Endodermal cell (in vitro differentiated cells): ENCODE measurements around the gene TESK2. TPM values are rescaled to one million over a fixed set of nuclear protein-coding genes. Genes with fewer than 3 reads are reported as not detected.

Experiments used
- DNase-seq: peaks from one replicate; pipeline ENCODE4 v3.0.0-alpha.2; 2017
- H3K27ac ChIP-seq: 2 replicates; pipeline ENCODE4 v1.5.1; 2013; ENCODE audit warnings: mild to moderate bottlenecking, low read depth, low read length, moderate library complexity
- H3K27me3 ChIP-seq: 2 replicates; pipeline ENCODE4 v1.6.1; 2013; ENCODE audit warnings: mild to moderate bottlenecking, low read length, moderate library complexity; ENCODE audit not compliant: insufficient read depth, control insufficient read depth, poor library complexity, severe bottlenecking
- H3K36me3 ChIP-seq: 2 replicates; pipeline ENCODE4 v1.7.0; 2013; ENCODE audit warnings: mild to moderate bottlenecking, low read length, moderate library complexity; ENCODE audit not compliant: control insufficient read depth, insufficient read depth
- H3K4me1 ChIP-seq: one replicate; pipeline ENCODE4 v1.7.0; 2013; ENCODE audit warnings: low read length; ENCODE audit not compliant: control insufficient read depth, insufficient read depth
- H3K4me3 ChIP-seq: 2 replicates; pipeline ENCODE4 v1.5.1; 2013; ENCODE audit warnings: mild to moderate bottlenecking, low read length, moderate library complexity
- H3K9ac ChIP-seq: 2 replicates; pipeline ENCODE4 v1.6.1; 2013; ENCODE audit warnings: mild to moderate bottlenecking, low read length, moderate library complexity; ENCODE audit not compliant: poor library complexity, severe bottlenecking; ENCODE audit errors: extremely low read depth
- H3K9me3 ChIP-seq: 2 replicates; pipeline ENCODE4 v1.6.1; 2013; ENCODE audit warnings: mild to moderate bottlenecking, low read length, moderate library complexity; ENCODE audit not compliant: control insufficient read depth
- H3K27ac Mint-ChIP-seq: 2 replicates; pipeline ENCODE4 v1.8.0; 2020; ENCODE audit warnings: mixed read lengths
- H3K27me3 Mint-ChIP-seq: 2 replicates; pipeline ENCODE4 v1.8.0; 2021; ENCODE audit warnings: mild to moderate bottlenecking, mixed read lengths; ENCODE audit not compliant: insufficient read depth
- H3K36me3 Mint-ChIP-seq: 2 replicates; pipeline ENCODE4 v1.8.0; 2020; ENCODE audit warnings: low read depth, mixed read lengths
- H3K4me1 Mint-ChIP-seq: 2 replicates; pipeline ENCODE4 v1.8.0; 2020; ENCODE audit warnings: mixed read lengths
- H3K4me3 Mint-ChIP-seq: 2 replicates; pipeline ENCODE4 v1.8.0; 2020; ENCODE audit warnings: mild to moderate bottlenecking, moderate library complexity, mixed read lengths
- H3K9me3 Mint-ChIP-seq: 2 replicates; pipeline ENCODE4 v1.8.0; 2020; ENCODE audit warnings: mild to moderate bottlenecking, mixed read lengths
- WGBS, 2 experiments: methylation state at CpG; one replicate each; pipeline versions ENCODE4 v1.1.5 to v1.1.7; 2013; ENCODE audit warnings: missing lambda C conversion rate in 2 of 2, mixed read lengths in 1 of 2; ENCODE audit not compliant: insufficient coverage in 1 of 2, insufficient read length in 1 of 2; 5-methylcytosine and 5-hydroxymethylcytosine counted together
- total RNA-seq, 2 donors: library from RNA; stranded (reverse); fragmentation: NEBNext Ultra II Directional in 1 of 2; extraction: Animal tissue kit (Norgen Biotek cat#: 25700) in 1 of 2; gene quantifications; 2 replicates in 1 of 2; 3 replicates in 1 of 2; pipeline ENCODE4 v1.2.1, GENCODE V29; 2021
- TF ChIP-seq, protein P1 (sequence below): fragments of 200-600 bp; sonication (generic); conservative IDR thresholded peaks from 2 replicates; pipeline ENCODE4 v1.5.0; 2021; ENCODE audit warnings: antibody characterized with exemption, mild to moderate bottlenecking

The TESK2 gene
- total RNA-seq, 2 donors from 2014 or later, result 9.7 to 10.3 TPM

DNA sequence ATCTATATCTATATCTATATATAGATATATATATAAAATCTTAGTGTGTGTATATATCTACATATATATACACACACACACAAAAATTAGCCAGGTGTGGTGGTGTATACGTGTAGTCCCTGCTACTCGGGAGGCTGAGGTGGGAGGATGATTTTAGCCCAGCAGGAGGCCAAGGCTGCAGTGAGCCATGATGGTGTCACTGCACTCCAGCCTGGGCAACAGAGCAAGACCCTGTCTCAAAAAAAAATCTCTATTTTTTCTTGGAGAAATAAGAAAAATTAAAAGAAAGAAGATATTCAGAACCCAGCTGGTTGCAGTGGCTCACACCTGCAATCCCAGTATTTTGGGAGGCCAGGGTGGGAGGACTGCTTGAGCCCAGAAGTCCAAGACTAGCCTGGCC lies 85.3 kb downstream of the TESK2 start:
- Mint-ChIP-seq H3K4me1 (no peaks in the 10 kb centered on the region), H3K36me3 (no peaks in the 10 kb centered on the region), H3K27me3 (no peaks in the 10 kb centered on the region), H3K9me3 (no peaks in the 10 kb centered on the region), H3K27ac (no peak overlapping the region), H3K4me3 (no peak overlapping the region)
- no peak overlapping the region for H3K9ac ChIP-seq
- H3K27me3 ChIP-seq, result no peaks in the 10 kb centered on the region
- H3K4me1 ChIP-seq, result no peaks in the 10 kb centered on the region
- no peak for DNase-seq
- no peak overlapping the region for H3K4me3 ChIP-seq
- WGBS, 2 experiments, result 94% methylated on average over 2 of the region's 2 CpGs; no CpG with 5 or more reads in 1 of the 2 experiments
- H3K36me3 ChIP-seq, result no peaks in the 10 kb centered on the region
- TF ChIP-seq, protein P1, sequence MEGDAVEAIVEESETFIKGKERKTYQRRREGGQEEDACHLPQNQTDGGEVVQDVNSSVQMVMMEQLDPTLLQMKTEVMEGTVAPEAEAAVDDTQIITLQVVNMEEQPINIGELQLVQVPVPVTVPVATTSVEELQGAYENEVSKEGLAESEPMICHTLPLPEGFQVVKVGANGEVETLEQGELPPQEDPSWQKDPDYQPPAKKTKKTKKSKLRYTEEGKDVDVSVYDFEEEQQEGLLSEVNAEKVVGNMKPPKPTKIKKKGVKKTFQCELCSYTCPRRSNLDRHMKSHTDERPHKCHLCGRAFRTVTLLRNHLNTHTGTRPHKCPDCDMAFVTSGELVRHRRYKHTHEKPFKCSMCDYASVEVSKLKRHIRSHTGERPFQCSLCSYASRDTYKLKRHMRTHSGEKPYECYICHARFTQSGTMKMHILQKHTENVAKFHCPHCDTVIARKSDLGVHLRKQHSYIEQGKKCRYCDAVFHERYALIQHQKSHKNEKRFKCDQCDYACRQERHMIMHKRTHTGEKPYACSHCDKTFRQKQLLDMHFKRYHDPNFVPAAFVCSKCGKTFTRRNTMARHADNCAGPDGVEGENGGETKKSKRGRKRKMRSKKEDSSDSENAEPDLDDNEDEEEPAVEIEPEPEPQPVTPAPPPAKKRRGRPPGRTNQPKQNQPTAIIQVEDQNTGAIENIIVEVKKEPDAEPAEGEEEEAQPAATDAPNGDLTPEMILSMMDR, result no peak
- no peaks in the 10 kb centered on the region for H3K9me3 ChIP-seq
- no peak overlapping the region for H3K27ac ChIP-seq

DNA sequence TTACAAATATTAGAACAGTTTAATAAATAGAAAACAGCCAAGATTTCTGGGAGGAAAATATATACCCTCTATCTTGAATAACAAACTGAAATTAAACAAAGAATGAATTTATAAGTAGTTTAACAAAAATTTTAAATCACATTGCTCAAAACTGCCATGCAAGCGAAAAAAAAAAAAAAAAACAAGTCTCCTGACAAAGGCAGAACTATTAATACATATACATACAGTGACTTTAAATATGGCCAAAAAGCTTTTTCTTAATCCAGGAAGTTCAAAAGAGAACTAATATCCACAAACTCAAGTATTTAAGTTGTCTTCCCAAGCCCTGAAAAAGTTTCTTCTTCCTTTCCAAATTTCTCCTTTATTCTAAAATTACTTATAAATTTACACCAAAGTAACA lies 87.2 kb downstream of the TESK2 start:
- no peak for DNase-seq
- H3K27me3 ChIP-seq, result no peaks in the 10 kb centered on the region
- TF ChIP-seq, protein P1, result no peak
- Mint-ChIP-seq H3K36me3 (no peaks in the 10 kb centered on the region), H3K4me3 (no peak overlapping the region), H3K4me1 (peaks cover 7% of the 10 kb centered on the region), H3K9me3 (no peaks in the 10 kb centered on the region), H3K27ac (no peak overlapping the region), H3K27me3 (no peaks in the 10 kb centered on the region)
- H3K36me3 ChIP-seq, result no peaks in the 10 kb centered on the region
- H3K9ac ChIP-seq, result no peak overlapping the region
- no peak overlapping the region for H3K27ac ChIP-seq
- no peaks in the 10 kb centered on the region for H3K4me1 ChIP-seq
- no peak overlapping the region for H3K4me3 ChIP-seq
- 89% methylated on average over 1 of the region's 1 CpG; no CpG with 5 or more reads in 1 of the 2 experiments for WGBS, 2 experiments
- H3K9me3 ChIP-seq, result no peaks in the 10 kb centered on the region

DNA sequence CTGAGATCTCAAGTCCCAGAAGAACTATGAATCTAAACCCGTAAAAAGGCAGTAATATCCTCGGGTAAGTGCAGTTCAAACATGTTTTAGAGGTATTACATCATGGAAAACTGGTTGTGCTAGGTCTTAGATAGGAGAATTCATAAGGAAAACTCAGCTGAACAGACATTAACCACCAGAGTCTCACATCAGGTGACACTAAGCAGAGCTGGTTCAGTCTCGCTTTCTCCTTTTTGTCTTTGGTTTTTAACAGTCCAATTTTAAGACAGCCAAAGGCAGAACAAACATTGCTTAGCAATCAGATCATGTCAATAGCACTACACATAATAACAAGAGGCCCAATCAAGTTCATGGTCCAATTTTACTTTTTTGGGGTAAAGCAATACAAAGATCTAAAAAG lies 87.7 kb downstream of the TESK2 start:
- TF ChIP-seq, protein P1, result no peak
- Histone ChIP-seq H3K36me3 (no peaks in the 10 kb centered on the region), H3K27ac (no peak overlapping the region), H3K4me1 (no peaks in the 10 kb centered on the region), H3K9me3 (no peaks in the 10 kb centered on the region), H3K27me3 (no peaks in the 10 kb centered on the region), H3K9ac (no peak overlapping the region), H3K4me3 (no peak overlapping the region)
- no peaks in the 10 kb centered on the region for H3K9me3 Mint-ChIP-seq
- no peaks in the 10 kb centered on the region for H3K36me3 Mint-ChIP-seq
- 90 to 93% methylated on average over 3 of the region's 3 CpGs for WGBS, 2 experiments
- no peak overlapping the region for H3K27ac Mint-ChIP-seq
- no peak for DNase-seq
- no peaks in the 10 kb centered on the region for H3K27me3 Mint-ChIP-seq
- peaks cover 7% of the 10 kb centered on the region for H3K4me1 Mint-ChIP-seq
- no peak overlapping the region for H3K4me3 Mint-ChIP-seq
